ENCODE measurements around the gene SNX7.

Gene SNX7

GRCh38 chr1:98698625-98699024 lies 37.1 kb downstream of the SNX7 start:
- DNase-seq: no peak

GRCh38 chr1:98700228-98700627 lies 38.7 kb downstream of the SNX7 start:
- DNase-seq: no peak

- DNase-seq: no peak
Measured at GRCh38 chr1:98702976-98703375, 41.5 kb downstream of the SNX7 start.

GRCh38 chr1:98704474-98704873 lies 43.0 kb downstream of the SNX7 start:
- no peak for DNase-seq

- no peak for DNase-seq
Measured at GRCh38 chr1:98704971-98705370, 43.5 kb downstream of the SNX7 start.

GRCh38 chr1:98705591-98705990 lies 44.1 kb downstream of the SNX7 start:
- no peak for DNase-seq

GRCh38 chr1:98706173-98706843 lies 44.8 kb downstream of the SNX7 start:
- DNase-seq: no peak

GRCh38 chr1:98707556-98707955 lies 46.0 kb downstream of the SNX7 start:
- DNase-seq: no peak

GRCh38 chr1:98709906-98710305 lies 48.4 kb downstream of the SNX7 start:
- DNase-seq: no peak

GRCh38 chr1:98723574-98723973 lies 62.1 kb downstream of the SNX7 start:
- DNase-seq: no peak

GRCh38 chr1:98732985-98733781 lies 71.7 kb downstream of the SNX7 start:
- DNase-seq: no peak

- no peak for DNase-seq
Measured at GRCh38 chr1:98733782-98734112, 72.2 kb downstream of the SNX7 start.

GRCh38 chr1:98735756-98736155 lies 74.2 kb downstream of the SNX7 start:
- DNase-seq: no peak

- DNase-seq: no peak
Measured at GRCh38 chr1:98737835-98738234, 76.3 kb downstream of the SNX7 start.

- no peak for DNase-seq
Measured at GRCh38 chr1:98739762-98740161, 78.2 kb downstream of the SNX7 start.

- no peak for DNase-seq
Measured at GRCh38 chr1:98741164-98741563, 79.6 kb downstream of the SNX7 start.

- no peak for DNase-seq
Measured at GRCh38 chr1:98749152-98749756, 87.7 kb downstream of the SNX7 start.

GRCh38 chr1:98754176-98754575 lies 92.7 kb downstream of the SNX7 start:
- DNase-seq: no peak

- no peak for DNase-seq
Measured at GRCh38 chr1:98761219-98761865, 99.8 kb downstream of the SNX7 start.

GRCh38 chr1:98763488-98764150 lies 102.1 kb downstream of the SNX7 start:
- no peak for DNase-seq

GRCh38 chr1:98764485-98764884 lies 103.0 kb downstream of the SNX7 start:
- no peak for DNase-seq

- no peak for DNase-seq
Measured at GRCh38 chr1:98766255-98766654, 104.7 kb downstream of the SNX7 start.

- DNase-seq: no peak
Measured at GRCh38 chr1:98769162-98769561, 107.6 kb downstream of the SNX7 start.

All from NCI-H2029 (cell line).